ENCODE data around the gene KIF15.
"Not testable (repeated sequence)": the region's sequence is repeated elsewhere in the genome, so short reads cannot be mapped to it uniquely, and the experiment has no call there.

Gene KIF15, protein sequence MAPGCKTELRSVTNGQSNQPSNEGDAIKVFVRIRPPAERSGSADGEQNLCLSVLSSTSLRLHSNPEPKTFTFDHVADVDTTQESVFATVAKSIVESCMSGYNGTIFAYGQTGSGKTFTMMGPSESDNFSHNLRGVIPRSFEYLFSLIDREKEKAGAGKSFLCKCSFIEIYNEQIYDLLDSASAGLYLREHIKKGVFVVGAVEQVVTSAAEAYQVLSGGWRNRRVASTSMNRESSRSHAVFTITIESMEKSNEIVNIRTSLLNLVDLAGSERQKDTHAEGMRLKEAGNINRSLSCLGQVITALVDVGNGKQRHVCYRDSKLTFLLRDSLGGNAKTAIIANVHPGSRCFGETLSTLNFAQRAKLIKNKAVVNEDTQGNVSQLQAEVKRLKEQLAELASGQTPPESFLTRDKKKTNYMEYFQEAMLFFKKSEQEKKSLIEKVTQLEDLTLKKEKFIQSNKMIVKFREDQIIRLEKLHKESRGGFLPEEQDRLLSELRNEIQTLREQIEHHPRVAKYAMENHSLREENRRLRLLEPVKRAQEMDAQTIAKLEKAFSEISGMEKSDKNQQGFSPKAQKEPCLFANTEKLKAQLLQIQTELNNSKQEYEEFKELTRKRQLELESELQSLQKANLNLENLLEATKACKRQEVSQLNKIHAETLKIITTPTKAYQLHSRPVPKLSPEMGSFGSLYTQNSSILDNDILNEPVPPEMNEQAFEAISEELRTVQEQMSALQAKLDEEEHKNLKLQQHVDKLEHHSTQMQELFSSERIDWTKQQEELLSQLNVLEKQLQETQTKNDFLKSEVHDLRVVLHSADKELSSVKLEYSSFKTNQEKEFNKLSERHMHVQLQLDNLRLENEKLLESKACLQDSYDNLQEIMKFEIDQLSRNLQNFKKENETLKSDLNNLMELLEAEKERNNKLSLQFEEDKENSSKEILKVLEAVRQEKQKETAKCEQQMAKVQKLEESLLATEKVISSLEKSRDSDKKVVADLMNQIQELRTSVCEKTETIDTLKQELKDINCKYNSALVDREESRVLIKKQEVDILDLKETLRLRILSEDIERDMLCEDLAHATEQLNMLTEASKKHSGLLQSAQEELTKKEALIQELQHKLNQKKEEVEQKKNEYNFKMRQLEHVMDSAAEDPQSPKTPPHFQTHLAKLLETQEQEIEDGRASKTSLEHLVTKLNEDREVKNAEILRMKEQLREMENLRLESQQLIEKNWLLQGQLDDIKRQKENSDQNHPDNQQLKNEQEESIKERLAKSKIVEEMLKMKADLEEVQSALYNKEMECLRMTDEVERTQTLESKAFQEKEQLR (N-terminal part only)

GRCh38 chr3:44761424-44762169 is at the start of gene KIF15, which contains the start of gene KIAA1143:
Gene KIF15 (plus strand): TSS chr3:44761794. CDS start chr3:44761866, 72 bp downstream.
Gene KIAA1143 (minus strand): TSS chr3:44761619. CDS start chr3:44761602, 17 bp downstream.
- peak; percentile 92 for DNase-seq (ENCODE audit: low spot score)

DNA sequence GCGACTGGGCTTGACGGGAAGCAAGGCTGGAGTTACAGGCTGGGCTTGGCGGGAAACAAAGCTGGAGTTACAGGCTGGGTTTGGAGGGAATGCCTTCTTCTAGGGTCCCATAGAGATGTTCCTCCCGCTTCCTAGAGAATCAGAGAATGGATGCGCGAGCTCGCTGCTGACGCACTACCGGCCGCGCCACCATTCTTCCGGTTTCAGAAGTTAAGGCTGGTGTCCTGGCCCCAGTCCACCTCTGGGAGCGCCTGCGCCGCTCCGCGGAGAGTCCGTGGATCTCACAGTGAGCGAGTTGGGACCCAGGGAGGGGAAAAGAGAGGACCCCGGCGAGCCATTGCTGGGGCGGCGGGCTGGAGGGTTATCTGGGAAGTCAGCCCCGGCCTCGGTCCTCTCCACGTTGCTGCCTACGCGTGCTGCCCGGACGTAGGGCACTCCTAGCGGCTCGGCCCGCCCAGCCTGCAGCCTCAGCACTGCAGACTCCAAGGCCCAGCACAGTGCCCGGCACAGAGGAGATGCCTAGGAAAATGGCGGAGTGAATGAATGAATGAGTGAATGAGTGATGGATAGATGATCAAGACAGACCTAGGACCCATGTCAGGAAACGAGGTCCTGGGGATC is 49.0 kb upstream of the KIF15 start, which contains the start of gene ZNF502:
TSS of gene ZNF502 (plus strand) at position 206 of the 621 bp plus-strand sequence. CDS start 7,602 bp downstream, outside the sequence.
- peak; percentile 85 for DNase-seq (ENCODE audit: low spot score)

DNA sequence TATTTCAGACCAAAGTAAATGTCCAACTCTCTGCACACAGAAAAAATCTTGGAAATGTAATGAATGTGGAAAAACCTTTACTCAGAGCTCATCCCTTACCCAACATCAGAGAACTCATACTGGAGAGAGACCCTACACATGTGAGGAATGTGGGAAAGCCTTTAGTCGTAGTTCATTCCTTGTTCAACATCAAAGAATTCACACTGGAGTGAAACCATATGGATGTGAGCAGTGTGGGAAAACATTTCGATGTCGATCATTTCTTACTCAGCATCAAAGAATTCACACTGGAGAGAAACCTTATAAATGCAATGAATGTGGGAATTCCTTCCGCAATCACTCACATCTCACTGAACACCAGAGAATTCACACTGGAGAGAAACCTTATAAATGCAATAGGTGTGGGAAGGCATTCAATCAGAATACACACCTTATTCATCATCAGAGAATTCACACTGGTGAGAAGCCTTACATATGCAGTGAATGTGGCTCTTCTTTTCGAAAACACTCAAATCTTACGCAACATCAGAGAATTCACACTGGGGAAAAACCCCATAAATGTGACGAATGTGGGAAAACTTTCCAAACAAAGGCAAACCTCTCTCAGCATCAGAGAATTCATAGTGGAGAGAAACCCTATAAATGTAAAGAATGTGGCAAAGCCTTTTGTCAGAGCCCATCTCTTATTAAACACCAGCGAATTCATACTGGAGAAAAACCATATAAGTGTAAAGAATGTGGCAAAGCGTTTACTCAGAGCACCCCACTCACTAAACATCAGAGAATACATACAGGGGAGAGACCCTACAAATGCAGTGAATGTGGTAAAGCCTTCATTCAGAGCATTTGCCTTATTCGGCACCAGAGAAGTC is 40.1 kb upstream of the KIF15 start:
- no peak for DNase-seq (ENCODE audit: low spot score)

GRCh38 chr3:44722103-44722401 is 39.5 kb upstream of the KIF15 start:
- DNase-seq (ENCODE audit: low spot score), result no peak

- peak; percentile 82 for DNase-seq (ENCODE audit: low spot score)
Measured at GRCh38 chr3:44729384-44729910, 32.1 kb upstream of the KIF15 start, which contains the start of gene ZNF501. Gene ZNF501 (plus strand): TSS chr3:44729635. CDS start chr3:44734422, 4,787 bp downstream.

DNA sequence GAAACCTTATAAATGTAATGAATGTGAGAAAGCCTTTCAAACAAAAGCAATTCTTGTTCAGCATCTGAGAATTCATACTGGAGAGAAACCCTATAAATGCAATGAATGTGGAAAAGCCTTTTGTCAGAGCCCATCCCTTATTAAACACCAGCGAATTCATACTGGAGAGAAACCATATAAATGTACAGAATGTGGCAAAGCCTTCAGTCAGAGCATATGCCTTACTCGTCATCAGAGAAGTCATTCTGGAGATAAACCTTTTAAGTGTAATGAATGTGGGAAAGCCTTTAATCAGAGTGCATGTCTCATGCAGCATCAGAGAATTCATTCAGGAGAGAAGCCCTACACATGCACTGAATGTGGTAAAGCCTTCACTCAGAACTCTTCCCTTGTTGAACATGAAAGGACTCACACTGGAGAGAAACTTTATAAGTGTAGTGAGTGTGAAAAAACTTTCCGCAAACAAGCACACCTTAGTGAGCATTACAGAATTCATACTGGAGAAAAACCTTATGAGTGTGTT is 26.9 kb upstream of the KIF15 start:
- DNase-seq (ENCODE audit: low spot score), result no peak

GRCh38 chr3:44761101-44761423 is 532 bp upstream of the KIF15 start:
- DNase-seq (ENCODE audit: low spot score), result peak; percentile 3

- DNase-seq (ENCODE audit: low spot score), result peak; percentile 16
Measured at GRCh38 chr3:44762170-44762677, 630 bp downstream of the KIF15 start.

GRCh38 chr3:44762690-44763089 is 1.1 kb downstream of the KIF15 start:
- no peak for DNase-seq (ENCODE audit: low spot score)

DNA sequence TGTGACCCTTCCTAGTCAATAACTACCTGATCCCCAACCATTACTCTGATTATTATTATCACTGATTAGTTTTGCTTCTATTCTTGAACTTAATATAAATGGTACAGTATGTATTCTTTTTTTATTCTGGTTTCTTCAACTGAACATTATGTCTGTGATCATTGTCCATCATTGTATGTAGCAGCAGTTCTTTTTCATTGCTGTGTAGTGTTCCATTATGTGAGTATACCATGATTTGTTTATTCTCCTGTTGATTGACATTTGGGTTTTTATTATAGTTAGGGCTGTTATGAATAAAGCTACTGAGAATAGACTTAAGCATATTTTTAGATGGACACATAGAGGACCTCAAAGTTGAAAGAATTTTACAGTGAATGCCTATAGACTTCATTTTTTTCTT is 2.7 kb downstream of the KIF15 start:
- DNase-seq (ENCODE audit: low spot score), result no peak

- no peak for DNase-seq (ENCODE audit: low spot score)
Measured at GRCh38 chr3:44771424-44772098, 10.0 kb downstream of the KIF15 start.

- no peak for DNase-seq (ENCODE audit: low spot score)
Measured at GRCh38 chr3:44772099-44772442, 10.5 kb downstream of the KIF15 start.

GRCh38 chr3:44782891-44783290 is 21.3 kb downstream of the KIF15 start:
- DNase-seq (ENCODE audit: low spot score), result no peak

GRCh38 chr3:44795197-44795596 is 33.6 kb downstream of the KIF15 start:
- DNase-seq (ENCODE audit: low spot score), result no peak

DNA sequence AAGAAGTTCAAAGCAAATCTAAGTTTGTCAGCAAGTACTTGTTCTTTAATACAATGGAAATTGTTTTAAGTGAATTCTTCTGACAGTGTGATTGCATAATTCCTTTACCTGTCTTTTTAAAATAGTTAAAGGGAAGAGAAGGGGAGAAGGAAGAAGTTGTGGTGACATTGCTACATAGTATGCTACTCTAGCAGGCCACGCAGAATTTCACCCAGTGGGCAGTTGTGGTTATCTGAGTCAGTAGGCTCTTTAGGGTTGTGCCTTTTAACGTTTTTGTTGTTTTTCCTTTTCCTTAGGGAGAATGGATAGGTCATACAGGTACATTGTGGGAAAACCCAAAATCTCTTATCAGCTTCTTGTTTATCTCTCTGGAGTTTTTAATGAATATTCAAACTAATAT is 40.4 kb downstream of the KIF15 start:
- no peak for DNase-seq (ENCODE audit: low spot score)

GRCh38 chr3:44803298-44803697 is 41.7 kb downstream of the KIF15 start:
- DNase-seq (ENCODE audit: low spot score), result no peak

DNA sequence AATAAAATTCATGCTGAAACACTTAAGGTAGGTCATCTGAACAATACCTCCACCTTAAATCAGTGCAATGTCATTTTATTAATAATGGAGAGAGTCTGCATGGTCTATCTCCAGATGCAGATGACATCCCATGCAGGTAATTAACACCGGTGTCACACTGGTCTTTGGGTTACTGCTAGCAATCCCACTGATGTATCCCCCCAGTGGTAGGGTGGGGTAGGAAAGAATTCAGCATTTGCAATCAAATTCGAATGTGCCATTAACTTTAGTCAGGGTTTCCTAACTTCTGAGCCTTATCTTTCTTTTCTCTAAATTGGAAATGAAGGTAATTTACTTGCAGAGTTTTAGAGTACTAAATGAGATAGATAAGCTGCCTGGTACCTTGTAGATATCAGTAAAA is 44.4 kb downstream of the KIF15 start:
- DNase-seq (ENCODE audit: low spot score), result no peak

DNA sequence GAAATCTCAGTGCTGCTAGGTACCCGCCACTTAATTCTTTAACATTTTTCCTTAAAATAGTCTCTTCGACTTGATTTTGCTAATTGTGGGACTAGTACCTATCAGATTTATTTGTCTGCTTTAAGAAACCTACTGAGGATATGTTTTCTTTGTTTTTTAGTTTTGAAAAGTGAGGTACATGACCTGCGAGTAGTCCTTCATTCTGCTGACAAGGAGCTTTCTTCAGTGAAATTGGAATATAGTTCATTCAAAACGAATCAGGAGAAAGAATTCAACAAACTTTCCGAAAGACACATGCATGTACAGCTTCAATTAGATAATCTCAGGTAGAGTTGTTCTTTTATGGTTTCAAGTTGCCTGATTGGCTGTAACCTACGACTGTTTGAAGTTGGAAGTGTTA is 53.2 kb downstream of the KIF15 start:
- DNase-seq (ENCODE audit: low spot score), result no peak

DNA sequence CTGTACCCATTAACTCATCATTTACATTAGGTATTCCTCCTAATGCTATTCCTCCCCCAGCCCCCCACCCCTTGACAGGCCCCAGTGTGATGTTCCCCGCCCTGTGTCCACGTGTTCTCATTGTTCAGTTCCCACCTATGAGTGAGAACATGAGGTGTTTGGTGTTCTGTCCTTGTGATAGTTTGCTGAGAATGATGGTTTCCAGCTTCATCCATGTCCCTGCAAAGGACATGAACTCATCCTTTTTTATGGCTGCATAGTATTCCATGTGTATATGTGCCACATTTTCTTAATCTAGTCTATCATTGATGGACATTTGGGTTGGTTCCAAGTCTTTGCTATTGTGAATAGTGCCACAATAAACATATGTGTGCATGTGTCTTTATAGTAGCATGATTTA is 54.7 kb downstream of the KIF15 start:
- not testable (repeated sequence) for DNase-seq (ENCODE audit: low spot score)
